OCI-LY1 (cell line): ENCODE data around the gene UGT1A5.

Source experiments
- H2AFZ ChIP-seq: fragments of 200-600 bp; sonication (generic), shearing (Covaris generic); 2 replicates; pipeline ENCODE4 v1.6.0; 2014; ENCODE audit warnings: antibody characterized with exemption, mild to moderate bottlenecking, low read length
- H3F3A ChIP-seq: fragments of 200-600 bp; sonication (generic), shearing (Covaris generic); 2 replicates; pipeline ENCODE4 v1.6.0; 2014; ENCODE audit warnings: mild to moderate bottlenecking, antibody characterized with exemption, low read length, moderate library complexity; ENCODE audit not compliant: insufficient read depth
- H3K27ac ChIP-seq: fragments of 200-600 bp; sonication (generic); 2 replicates; pipeline ENCODE4 v1.5.1; 2014; ENCODE audit warnings: low read length, mixed run types, mild to moderate bottlenecking, low read depth; ENCODE audit not compliant: poor library complexity, severe bottlenecking
- H3K27me3 ChIP-seq: fragments of 200-600 bp; sonication (generic); 2 replicates; pipeline ENCODE4 v1.6.0; 2014; ENCODE audit warnings: antibody characterized with exemption, mild to moderate bottlenecking, low read length, moderate library complexity; ENCODE audit not compliant: insufficient read depth
- H3K36me3 ChIP-seq: fragments of 200-600 bp; sonication (generic); 2 replicates; pipeline ENCODE4 v1.6.1; 2014; ENCODE audit warnings: mild to moderate bottlenecking, antibody characterized with exemption, low read length, moderate library complexity, mixed read lengths; ENCODE audit not compliant: insufficient read depth
- H3K4me1 ChIP-seq: fragments of 200-600 bp; sonication (generic); 2 replicates; pipeline ENCODE4 v1.5.1; 2014; ENCODE audit warnings: mild to moderate bottlenecking, low read length, moderate library complexity; ENCODE audit not compliant: insufficient read depth, severe bottlenecking
- H3K4me2 ChIP-seq: fragments of 200-600 bp; sonication (generic), shearing (Covaris generic); 2 replicates; pipeline ENCODE4 v1.6.1; 2014; ENCODE audit warnings: low read length
- H3K4me3 ChIP-seq: fragments of 200-600 bp; sonication (generic); 2 replicates; pipeline ENCODE4 v1.5.1; 2014; ENCODE audit warnings: low read length, low read depth, mild to moderate bottlenecking, mixed read lengths; ENCODE audit not compliant: poor library complexity, severe bottlenecking
- H3K79me2 ChIP-seq: fragments of 200-600 bp; shearing (Covaris generic); 2 replicates; pipeline ENCODE4 v1.6.1; 2016; ENCODE audit warnings: mixed run types, low read length, mixed read lengths; ENCODE audit not compliant: insufficient read depth
- H3K9ac ChIP-seq: fragments of 200-600 bp; sonication (generic), shearing (Covaris generic); 2 replicates; pipeline ENCODE4 v1.6.1; 2014; ENCODE audit warnings: mild to moderate bottlenecking, low read length, mixed read lengths
- H3K9me2 ChIP-seq: fragments of 200-600 bp; sonication (generic), shearing (Covaris generic); 2 replicates; pipeline ENCODE4 v1.6.1; 2014; ENCODE audit warnings: low read depth, mild to moderate bottlenecking, low read length, mixed read lengths
- H3K9me3 ChIP-seq: fragments of 200-600 bp; shearing (Covaris generic); 2 replicates; pipeline ENCODE4 v1.6.1; 2014; ENCODE audit warnings: low read length, mixed read lengths
- H4K20me1 ChIP-seq: fragments of 200-600 bp; sonication (generic), shearing (Covaris generic); 2 replicates; pipeline ENCODE4 v1.6.0; 2016; ENCODE audit warnings: mild to moderate bottlenecking, low read length; ENCODE audit not compliant: insufficient read depth
- EZH2 ChIP-seq: fragments of 200-600 bp; sonication (generic), shearing (Covaris generic); IDR thresholded peaks from 2 replicates; pipeline ENCODE4 v1.8.0; 2017; ENCODE audit warnings: borderline replicate concordance, mixed run types, mild to moderate bottlenecking, antibody characterized with exemption, low read length, moderate library complexity, mixed read lengths
- TF ChIP-seq, protein P1 (sequence below): fragments of 200-600 bp; sonication (generic), shearing (Covaris generic); IDR thresholded peaks from 2 replicates; pipeline ENCODE4 v1.5.1; 2017; ENCODE audit warnings: mild to moderate bottlenecking, antibody characterized with exemption, low read length, moderate library complexity, mixed read lengths

Gene UGT1A5

DNA sequence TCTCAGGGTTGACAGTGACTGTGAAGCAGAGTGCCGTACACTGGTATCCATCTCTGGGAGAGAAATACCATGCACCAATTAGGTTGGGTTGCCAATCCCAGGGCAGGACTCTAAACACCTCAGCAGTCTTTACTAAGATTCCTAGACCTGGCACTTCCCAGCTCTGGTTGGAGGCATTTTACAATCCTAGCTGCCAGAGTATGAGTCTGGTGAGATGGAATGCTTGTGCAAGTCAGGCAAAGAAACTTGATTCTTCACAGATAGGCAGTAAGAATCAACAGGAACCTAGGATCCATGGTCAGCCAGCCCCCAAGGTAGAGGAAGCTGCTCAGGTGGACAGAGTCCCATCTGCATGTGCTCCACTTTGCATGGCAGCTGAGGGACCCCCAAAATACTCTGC lies 6.0 kb upstream of the UGT1A5 start:
- H3K79me2 ChIP-seq: no peaks in the 10 kb centered on the region
- H3K36me3 ChIP-seq: no peaks in the 10 kb centered on the region; the same call in 1 of the 2 replicates
- H3K9me3 ChIP-seq: no peaks in the 10 kb centered on the region
- no peaks in the 10 kb centered on the region for H3K9me2 ChIP-seq
- no peaks in the 10 kb centered on the region for H3F3A ChIP-seq
- no peak overlapping the region for H3K4me3 ChIP-seq
- H3K9ac ChIP-seq: no peak overlapping the region
- H3K27me3 ChIP-seq: no peaks in the 10 kb centered on the region
- H2AFZ ChIP-seq: no peak overlapping the region
- H4K20me1 ChIP-seq: no peaks in the 10 kb centered on the region
- no peak overlapping the region for H3K27ac ChIP-seq
- no peak for TF ChIP-seq EZH2
- TF ChIP-seq, protein P1, sequence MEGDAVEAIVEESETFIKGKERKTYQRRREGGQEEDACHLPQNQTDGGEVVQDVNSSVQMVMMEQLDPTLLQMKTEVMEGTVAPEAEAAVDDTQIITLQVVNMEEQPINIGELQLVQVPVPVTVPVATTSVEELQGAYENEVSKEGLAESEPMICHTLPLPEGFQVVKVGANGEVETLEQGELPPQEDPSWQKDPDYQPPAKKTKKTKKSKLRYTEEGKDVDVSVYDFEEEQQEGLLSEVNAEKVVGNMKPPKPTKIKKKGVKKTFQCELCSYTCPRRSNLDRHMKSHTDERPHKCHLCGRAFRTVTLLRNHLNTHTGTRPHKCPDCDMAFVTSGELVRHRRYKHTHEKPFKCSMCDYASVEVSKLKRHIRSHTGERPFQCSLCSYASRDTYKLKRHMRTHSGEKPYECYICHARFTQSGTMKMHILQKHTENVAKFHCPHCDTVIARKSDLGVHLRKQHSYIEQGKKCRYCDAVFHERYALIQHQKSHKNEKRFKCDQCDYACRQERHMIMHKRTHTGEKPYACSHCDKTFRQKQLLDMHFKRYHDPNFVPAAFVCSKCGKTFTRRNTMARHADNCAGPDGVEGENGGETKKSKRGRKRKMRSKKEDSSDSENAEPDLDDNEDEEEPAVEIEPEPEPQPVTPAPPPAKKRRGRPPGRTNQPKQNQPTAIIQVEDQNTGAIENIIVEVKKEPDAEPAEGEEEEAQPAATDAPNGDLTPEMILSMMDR: no peak
- H3K4me1 ChIP-seq: no peaks in the 10 kb centered on the region
- H3K4me2 ChIP-seq: no peak overlapping the region

DNA sequence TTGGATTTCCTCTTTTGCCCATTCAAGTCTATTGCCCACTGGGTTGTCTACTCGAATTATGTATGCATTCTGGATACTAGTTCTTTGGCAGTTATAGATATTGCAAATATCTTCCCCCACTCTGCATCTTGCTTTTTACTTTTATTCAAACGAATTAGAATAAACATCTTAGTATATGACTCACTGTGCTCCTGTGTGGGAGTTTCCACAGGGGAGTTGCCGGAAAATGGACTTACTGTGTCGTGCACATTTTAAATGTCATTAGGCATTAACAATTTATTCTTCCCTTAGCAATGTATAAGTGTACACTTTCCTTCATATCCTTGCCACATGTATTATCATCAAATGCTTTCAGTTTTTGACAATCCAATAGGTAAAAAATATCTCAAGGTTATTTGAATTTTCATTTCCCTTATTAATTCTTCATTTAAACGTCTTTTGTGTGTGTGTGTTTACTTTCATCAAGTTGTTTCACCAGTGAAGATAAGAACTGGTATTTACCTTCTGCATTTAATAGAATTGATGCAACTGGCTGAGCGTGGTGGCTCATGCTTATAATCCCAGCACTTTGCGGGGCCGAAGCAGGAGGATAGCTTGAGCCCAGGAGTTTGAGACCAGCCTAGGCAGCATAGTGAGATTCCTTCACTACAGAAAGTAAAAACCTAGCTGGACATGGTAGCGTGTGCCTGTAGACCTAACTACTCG lies 4.6 kb upstream of the UGT1A5 start:
- Histone ChIP-seq H3K9me2 (no peaks in the 10 kb centered on the region), H3K36me3 (no peaks in the 10 kb centered on the region; the same call in 1 of the 2 replicates), H3K4me2 (no peak overlapping the region), H3K9me3 (no peaks in the 10 kb centered on the region), H3K9ac (no peak overlapping the region), H3K27me3 (no peaks in the 10 kb centered on the region), H3K79me2 (no peaks in the 10 kb centered on the region), H3K27ac (no peak overlapping the region), H3K4me1 (no peaks in the 10 kb centered on the region), H2AFZ (no peak overlapping the region), H3F3A (no peaks in the 10 kb centered on the region), H4K20me1 (no peaks in the 10 kb centered on the region), H3K4me3 (no peak overlapping the region)
- TF ChIP-seq EZH2: no peak
- TF ChIP-seq, protein P1: no peak

- no peaks in the 10 kb centered on the region for H3K9me2 ChIP-seq
- H3K36me3 ChIP-seq: no peaks in the 10 kb centered on the region
- no peak for TF ChIP-seq EZH2
- TF ChIP-seq, protein P1: no peak
- no peaks in the 10 kb centered on the region for H3K27me3 ChIP-seq
- no peak overlapping the region for H3K27ac ChIP-seq
- no peak overlapping the region for H3K4me2 ChIP-seq
- no peak overlapping the region for H3K4me3 ChIP-seq
- H3K9ac ChIP-seq: no peak overlapping the region
- no peaks in the 10 kb centered on the region for H3F3A ChIP-seq
- no peaks in the 10 kb centered on the region for H3K79me2 ChIP-seq
- H2AFZ ChIP-seq: no peak overlapping the region
- no peaks in the 10 kb centered on the region for H4K20me1 ChIP-seq
- no peaks in the 10 kb centered on the region for H3K9me3 ChIP-seq
- H3K4me1 ChIP-seq: no peaks in the 10 kb centered on the region
Measured at GRCh38 chr2:233708942-233709341, 3.8 kb upstream of the UGT1A5 start.
